Activated gamma-delta T cell treated with Interleukin-2 at 50 U/mL for 16 hours (primary cell): ENCODE results near the gene ORMDL3.

Source experiments
- DNase-seq: peaks from one replicate; pipeline ENCODE4 v3.0.0-alpha.2; 2020

The ORMDL3 gene

DNA sequence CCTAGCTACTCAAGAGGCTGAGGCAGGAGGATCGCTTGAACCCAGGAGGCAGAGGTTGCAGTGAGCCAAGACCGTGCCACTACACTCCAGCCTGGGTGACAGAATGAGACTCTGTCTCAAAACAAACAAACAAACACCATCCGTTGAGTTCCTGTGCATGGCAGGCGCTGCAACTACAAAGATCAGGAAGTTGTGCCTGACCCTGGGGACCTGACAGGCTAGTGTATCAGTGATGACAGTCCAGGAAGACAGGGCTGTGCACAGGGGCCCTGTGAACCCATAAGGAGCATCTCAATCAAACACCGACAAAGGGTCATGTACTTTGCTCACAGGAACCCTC lies 21.1 kb upstream of the ORMDL3 start:
- peak; percentile 31 for DNase-seq

- no peak for DNase-seq
These were observed 19.3 kb upstream of the ORMDL3 start for GRCh38 chr17:39946551-39947330.

GRCh38 chr17:39944393-39944711 lies 17.0 kb upstream of the ORMDL3 start:
- DNase-seq, result no peak

GRCh38 chr17:39943702-39944392 lies 16.4 kb upstream of the ORMDL3 start:
- DNase-seq, result no peak

DNA sequence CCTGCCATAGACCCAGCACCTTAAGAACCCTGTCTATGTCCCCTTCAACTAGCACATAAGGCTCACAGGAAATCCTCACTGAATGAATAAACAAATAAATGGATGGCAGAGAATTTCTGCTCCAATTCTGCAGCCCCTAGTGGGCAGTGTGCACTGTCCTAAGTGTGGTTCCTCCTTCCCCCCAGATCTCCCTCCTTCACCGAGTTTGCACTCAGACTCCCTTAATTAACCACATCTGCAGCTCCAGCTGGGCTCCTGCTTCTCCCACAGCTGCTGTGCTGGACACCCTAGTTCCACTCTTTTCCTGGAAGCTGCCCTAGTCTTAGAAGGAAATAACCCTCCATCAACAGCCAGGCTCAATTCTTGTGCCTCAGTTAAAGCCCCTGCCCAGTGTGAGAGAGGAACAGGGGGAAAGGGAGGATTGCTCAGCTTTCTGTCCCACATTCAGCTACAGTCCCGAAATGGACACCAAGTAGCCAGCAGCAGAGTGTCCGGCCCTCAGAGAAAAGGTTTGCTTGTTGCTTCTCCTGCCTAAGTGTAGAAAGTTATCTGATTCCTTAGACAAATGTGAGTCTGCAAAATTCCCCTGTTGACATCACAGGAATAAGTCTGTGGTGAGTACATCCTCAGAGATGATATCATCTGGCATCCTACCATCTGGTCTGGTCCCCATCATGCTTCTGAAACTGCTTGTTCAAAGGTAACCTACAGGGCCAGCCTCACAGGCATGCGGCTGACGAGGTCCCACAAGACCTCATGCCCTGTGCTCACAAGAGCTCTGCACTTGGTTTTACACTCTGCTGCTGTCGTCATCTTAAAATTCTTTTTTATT lies 12.4 kb upstream of the ORMDL3 start:
- DNase-seq, result no peak

GRCh38 chr17:39939106-39939505 lies 11.7 kb upstream of the ORMDL3 start:
- DNase-seq, result no peak

DNA sequence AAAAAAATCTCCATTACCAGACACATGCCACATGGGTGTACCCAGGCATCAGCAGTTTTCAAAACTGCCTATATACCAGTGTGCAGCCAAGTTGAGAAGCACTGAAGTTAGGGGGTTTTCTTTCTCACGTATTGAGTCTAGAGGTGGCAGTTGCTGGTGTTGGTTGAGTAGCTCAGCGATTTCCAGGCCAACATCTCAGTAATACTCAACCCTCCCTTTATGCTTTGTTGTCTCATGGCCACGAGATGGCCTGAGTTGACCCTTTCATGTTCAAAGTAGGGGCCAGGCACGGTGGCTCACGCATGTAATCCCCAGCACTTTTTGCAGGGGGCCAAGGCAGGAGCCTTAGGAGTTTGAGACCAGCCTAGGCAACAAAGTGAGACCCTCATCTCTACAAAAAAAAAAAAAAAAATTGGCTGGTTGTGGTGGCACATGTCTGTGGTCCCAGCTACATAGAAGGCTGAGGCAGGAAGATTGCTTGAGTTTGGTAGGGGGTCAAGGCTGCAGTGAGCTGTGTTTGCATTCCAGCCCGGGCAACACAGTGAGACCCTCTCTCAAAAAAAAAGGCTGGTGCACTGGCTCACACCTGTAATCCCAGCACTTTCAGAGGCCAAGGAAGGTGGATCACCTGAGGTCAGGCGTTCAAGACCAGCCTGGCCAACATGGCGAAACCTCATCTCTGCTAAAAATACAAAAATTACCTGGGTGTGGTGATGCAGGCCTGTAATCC lies 10.9 kb upstream of the ORMDL3 start:
- no peak for DNase-seq

DNA sequence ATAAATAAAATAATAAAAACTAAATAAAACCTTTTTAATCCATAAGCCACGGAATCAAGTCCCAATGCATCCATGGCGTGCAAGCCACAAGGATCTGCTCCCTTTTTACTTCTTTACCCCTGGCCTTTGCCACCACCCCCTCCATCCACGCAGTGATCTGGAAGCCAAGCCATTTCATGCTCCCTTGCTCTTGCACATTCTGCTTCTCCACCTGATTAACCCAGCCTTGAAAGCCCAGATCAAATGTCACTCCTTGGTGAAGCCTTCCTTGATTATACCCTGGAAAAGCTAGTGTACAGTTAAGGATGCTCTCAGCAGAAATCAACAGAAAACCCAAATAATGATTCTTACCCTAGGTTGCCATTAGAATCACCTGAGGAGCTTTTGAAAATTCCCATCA lies 10.0 kb upstream of the ORMDL3 start:
- DNase-seq, result no peak

DNA sequence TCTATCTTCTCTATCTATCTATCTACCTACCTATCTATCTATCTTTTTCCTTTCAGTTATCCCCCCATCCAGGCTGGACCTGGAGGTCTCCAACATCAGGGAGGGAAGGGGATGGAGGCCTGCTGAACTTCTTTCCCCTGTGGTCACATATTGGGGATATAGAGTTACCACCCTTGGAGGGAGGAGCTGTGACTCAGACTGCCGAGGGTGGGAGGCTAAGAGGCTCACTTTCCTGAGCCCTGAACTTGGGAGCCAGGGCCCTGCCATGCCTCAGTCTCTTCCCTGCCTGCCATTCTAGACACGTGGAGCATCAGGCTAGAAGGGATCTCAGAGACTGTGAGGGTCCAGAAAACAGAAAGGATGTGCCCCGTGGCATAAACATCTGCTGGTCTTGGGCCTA lies 8.5 kb upstream of the ORMDL3 start:
- no peak for DNase-seq

GRCh38 chr17:39934324-39934723 lies 6.9 kb upstream of the ORMDL3 start:
- no peak for DNase-seq

- no peak for DNase-seq
These were observed 6.5 kb upstream of the ORMDL3 start for GRCh38 chr17:39933912-39934311.

- no peak for DNase-seq
These were observed 2.4 kb upstream of the ORMDL3 start for GRCh38 chr17:39929646-39930407.

GRCh38 chr17:39928858-39929645 lies 1.7 kb upstream of the ORMDL3 start:
- no peak for DNase-seq

DNA sequence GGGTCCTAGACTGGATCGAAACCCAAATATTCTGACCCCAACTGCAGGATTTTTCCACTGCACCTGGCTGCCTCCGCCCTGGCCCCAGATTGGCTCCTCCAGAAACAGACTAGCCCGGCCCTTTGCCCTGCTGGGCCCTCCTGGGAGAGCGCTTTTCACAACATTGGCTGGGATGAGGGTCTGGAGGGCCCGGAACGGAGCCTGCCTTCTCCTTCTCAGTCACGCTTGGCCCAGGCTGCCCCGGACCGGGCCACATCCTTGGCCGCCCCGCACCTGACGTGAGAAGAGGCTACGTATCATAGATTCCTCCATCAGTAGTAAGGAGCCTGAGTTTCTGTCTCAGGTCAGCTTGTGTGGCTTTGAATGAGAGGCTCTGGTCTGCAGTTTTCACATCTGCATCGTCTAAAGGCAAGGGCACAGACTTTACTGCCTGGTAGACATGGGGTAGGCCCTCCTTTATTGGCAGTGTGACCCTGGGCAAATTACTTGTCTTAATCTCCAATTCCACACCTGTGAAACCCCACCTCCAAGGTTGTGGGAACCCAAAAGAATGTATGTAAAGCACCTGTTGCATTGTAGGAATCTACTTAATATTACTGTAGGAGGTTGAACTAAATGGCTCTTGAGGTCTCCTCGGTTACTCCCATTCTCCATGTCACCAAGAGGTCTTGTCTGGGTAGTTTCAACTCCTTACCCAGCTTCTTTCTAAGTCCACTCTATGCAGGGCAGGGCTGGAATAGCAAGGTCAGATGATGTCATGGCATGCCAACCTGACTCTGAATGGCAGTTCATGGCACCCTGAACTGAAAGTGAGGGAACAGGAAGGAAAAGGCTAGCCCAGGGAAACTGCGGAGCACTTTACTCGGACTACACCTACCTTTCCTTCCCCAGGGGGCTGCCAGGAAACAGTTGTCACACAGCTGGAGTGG lies 792 bp upstream of the ORMDL3 start:
- DNase-seq, result no peak

- DNase-seq, result peak; percentile 64
These were observed 757 bp downstream of the ORMDL3 start for GRCh38 chr17:39926588-39927100.

GRCh38 chr17:39926135-39926587 lies 1.2 kb downstream of the ORMDL3 start:
- no peak for DNase-seq

DNA sequence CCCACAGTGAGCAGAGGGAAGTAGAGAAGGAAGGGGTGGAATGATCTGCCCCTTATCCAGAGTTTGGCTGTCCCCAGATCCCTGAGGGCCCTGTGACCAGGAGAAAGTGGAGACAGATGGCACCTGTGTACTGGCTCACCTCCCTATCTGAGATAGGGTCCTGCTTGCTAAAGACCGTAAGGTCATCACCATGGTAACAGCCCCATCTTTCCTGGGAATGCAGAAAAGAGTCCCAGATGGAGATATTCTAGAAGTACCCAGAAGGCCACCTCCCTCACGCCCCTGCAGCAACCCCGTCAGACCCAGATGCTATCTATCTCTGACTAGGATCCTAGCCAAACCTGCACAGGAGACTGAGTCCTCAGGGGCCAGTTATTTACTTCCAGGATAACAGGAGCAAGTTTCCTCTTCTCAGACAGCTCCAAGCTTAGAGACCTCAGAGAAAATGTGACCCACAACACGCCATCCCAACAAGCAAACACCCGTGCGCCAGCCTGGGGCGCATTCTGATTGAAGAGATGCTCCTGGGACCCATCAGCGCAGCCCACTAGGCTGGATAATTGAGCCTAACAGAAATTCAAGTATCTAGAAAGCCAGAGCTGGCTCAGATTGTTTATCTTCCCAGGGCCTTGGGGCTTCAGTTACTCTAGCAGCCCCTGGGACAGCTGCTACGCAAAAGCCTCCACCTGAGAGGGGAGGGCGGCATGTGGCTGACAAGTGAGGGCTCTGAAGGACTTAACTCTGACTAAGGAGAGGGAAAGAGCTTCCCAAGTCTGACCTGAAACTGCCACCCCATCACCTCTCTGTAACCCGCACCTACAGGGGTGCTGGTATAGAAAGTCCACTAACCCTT lies 1.9 kb downstream of the ORMDL3 start:
- DNase-seq, result no peak

GRCh38 chr17:39924691-39925055 lies 2.7 kb downstream of the ORMDL3 start:
- no peak for DNase-seq
